Fibroblast of upper back skin (primary cell): ENCODE measurements around the gene PDZD2.
A peak's percentile ranks its signal among the peaks of the same experiment; 100 is the strongest.
"Not testable (repeated sequence)": the region's sequence is repeated elsewhere in the genome, so short reads cannot be mapped to it uniquely, and the experiment has no call there.

Source experiments
- DNase-seq: peaks from one replicate; pipeline ENCODE4 v3.0.0-alpha.2; 2013

Gene PDZD2

DNA sequence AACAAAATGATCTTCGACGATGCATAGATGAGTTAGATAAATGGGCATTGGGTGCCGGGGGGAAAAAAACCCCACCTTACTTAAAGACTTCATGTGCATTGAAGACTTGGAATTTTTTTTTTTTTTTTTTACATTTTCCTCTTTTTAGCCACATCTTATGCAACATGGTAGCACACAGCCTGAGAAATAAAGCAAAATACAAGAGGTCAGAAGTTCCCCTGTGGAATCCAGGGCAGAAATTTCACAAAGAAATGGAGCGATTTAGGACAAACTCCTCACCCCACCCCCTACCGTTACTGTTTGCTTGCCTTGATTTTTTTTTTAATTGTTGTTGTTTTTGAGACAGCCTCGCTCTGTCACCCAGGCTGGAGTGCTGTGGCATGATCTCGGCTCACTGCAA, 382.0 kb downstream of the PDZD2 start:
- no peak for DNase-seq

DNA sequence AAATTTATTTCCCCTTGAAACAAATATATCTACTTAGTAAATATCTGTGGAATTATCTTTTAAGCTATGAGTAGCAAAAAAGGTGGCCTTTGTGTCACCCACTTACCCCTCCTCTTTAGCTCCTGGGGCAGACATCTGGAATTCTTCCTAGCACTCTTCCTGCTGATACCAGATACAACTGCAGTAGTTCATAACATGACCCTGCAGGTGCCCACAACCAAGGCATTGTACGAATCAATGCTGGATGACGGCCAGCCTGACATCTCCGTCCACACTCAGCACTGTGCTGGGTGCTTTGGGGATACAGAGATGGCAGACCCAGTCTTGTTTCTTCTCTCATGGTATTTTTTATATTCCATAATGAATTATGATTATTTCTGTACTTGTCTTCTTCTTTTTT, 382.8 kb downstream of the PDZD2 start:
- no peak for DNase-seq

DNA sequence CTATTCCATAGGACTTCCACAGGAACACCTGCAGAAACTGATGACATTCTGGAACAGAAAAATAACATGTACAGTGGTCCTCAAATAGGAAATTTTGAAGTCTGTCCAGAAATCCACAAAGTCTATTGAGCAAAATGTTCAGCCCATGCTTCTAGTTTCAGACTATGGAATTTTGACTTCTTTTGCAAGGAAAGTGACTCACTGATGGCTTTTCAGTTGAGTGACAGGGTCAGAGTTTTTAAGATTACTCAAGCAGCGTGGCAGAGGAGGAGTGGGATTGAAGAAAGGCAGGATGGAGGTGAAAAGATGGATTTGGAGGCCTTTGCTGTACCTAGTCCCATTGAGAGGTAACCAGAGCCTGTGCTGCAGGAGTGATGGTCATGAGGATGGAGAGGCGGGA, 383.7 kb downstream of the PDZD2 start:
- no peak for DNase-seq

- DNase-seq = no peak
Observed at GRCh38 chr5:32023816-32024215, 384.9 kb downstream of the PDZD2 start.

- no peak for DNase-seq
Observed at GRCh38 chr5:32024751-32025150, 385.8 kb downstream of the PDZD2 start.

GRCh38 chr5:32027093-32027716, 388.3 kb downstream of the PDZD2 start:
- DNase-seq = peak; percentile 48

GRCh38 chr5:32027717-32028458, 389.0 kb downstream of the PDZD2 start:
- peak; percentile 98 for DNase-seq

DNA sequence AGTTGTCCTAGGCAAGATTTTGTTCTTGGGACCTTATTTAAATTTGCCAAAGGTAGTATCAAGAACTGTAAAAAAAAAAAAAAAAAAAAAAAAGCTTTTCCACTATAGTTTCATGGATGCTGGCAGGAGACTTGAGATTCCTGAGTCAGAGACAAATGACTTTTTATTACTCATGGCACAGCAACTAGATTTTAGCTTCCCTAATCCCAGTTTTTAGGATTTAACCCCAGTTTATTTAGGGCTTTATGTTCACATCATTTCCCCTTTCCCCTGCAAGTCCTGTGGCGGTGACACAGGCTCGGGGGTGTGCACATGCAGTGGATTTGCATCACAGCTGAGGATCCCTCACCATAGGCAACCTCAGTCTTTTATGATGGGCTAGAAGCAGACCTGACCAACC, 390.3 kb downstream of the PDZD2 start:
- DNase-seq = peak; percentile 60

- DNase-seq = no peak
Observed at GRCh38 chr5:32029781-32030180, 390.9 kb downstream of the PDZD2 start.

- DNase-seq = no peak
Observed at GRCh38 chr5:32030222-32030621, 391.3 kb downstream of the PDZD2 start.

- DNase-seq = no peak
Observed at GRCh38 chr5:32030686-32031085, 391.8 kb downstream of the PDZD2 start.

- DNase-seq = peak; percentile 44
Observed at GRCh38 chr5:32031089-32031488, 392.2 kb downstream of the PDZD2 start.

GRCh38 chr5:32038523-32038922, 399.6 kb downstream of the PDZD2 start:
- DNase-seq = no peak

DNA sequence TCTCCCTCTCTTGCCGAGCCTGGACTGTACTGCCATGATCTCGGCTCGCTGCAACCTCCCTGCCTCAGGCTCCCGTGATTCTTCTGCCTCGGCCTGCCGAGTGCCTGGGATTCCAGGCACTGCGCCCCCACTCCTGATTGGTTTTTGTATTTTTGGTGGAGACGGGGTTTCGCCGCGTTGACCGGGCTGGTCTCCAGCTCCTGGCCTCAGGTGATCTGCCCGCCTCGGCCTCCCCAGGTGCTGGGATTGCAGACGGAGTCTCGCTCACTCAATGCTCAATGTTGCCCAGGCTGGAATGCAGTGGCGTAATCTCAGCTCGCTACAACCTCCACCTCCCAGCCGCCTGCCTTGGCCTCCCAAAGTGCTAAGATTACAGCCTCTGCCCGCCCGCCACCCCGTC, 400.2 kb downstream of the PDZD2 start:
- not testable (repeated sequence) for DNase-seq

DNA sequence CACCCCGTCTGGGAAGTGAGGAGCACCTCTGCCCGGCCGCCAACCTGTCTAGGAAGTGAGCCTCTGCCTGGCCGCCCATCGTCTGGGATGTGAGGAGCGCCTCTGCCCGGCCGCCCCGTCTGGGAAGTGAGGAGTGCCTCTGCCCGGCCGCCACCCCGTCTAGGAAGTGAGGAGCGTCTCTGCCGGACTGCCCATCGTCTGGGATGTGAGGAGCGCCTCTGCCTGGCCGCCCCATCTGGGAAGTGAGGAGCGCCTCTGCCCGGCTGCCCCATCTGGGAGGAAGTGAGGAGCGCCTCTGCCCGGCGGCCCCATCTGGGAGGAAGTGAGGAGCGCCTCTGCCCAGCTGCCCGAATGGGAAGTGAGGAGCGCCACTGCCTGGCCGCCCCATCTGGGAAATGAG, 400.7 kb downstream of the PDZD2 start:
- not testable (repeated sequence) for DNase-seq

DNA sequence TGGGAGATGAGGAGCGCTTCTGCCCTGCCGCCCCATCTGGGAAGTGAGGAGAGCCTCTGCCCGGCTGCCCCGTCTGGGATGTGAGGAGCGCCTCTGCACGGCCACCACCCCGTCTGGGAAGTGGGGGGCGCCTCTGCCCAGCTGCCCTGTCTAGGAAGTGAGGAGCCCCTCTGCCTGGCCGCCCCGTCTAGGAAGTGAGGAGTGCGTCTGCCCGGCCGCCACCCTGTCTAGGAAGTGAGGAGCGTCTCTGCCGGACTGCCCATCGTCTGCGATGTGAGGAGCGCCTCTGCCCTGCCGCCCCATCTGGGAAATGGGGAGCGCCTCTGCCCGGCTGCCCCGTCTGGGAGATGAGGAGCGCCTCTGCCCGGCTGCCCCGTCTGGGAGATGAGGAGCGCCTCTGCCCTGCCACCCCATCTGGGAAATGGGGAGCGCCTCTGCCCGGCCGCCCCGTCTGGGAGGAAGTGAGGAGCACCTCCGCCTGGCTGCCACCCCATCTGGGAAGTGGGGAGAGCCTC, 401.3 kb downstream of the PDZD2 start:
- not testable (repeated sequence) for DNase-seq

DNA sequence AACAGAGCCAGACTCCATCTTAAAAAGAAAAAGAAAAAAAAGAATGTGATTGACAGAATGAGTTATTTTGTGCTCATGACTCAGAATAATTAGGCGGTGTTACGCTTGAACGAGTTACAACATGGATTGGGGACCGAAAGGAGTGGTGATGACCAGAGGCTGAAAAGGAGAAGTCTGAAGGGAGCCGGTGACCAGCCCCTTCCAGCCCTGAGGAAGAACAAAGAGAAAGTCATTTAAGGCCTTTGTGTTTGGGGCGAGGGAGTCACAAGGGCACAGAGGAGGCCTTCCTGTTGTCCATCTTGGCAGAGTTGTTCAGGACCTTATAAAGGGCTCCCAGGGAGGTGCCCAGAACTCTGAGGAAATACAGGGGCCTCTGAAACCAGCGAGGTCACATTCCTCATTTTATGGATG, 403.6 kb downstream of the PDZD2 start:
- no peak for DNase-seq

DNA sequence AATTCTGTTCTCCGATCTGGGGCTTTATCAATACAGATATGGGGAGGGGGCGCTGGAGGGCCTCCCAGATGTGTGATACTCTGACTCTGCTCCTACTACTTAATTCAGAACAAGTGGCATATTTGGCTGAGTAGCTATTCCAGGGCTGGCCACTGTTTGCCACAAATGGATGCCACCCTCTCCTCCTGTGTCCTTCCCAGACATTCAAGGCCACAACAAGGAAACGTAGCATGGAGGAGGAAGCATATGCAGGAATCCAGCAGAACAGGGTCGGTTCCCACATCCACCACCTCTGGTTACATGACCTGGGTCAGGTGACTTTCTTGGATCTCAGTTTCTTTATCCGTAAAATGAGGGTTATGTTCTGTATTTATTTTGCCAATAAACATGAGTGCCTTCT, 404.2 kb downstream of the PDZD2 start:
- DNase-seq = no peak

- peak; percentile 12 for DNase-seq
Observed at GRCh38 chr5:32044434-32044833, 405.5 kb downstream of the PDZD2 start.

- peak; percentile 92 for DNase-seq
Observed at GRCh38 chr5:32044939-32045338, 406.0 kb downstream of the PDZD2 start.

- no peak for DNase-seq
Observed at GRCh38 chr5:32047056-32047455, 408.1 kb downstream of the PDZD2 start.

DNA sequence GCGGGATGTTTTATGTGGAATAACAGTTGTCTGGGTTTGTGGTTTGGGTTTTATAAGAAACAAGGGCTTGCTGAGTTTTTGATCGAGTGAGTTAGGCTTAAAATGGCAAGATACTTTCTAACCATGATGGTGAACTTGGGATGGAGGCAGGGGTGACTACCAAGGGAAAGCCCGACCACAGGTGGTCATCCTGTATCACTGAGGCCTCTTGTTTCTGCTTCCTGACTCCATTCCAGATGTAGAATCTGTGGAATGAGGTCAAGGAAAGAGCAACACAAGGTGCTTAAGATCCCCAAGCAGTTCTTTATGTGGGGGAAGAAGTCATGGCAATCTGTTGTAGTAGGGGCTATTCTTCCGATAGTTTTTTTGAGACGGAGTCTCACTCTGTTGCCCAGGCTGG, 412.9 kb downstream of the PDZD2 start:
- no peak for DNase-seq

- no peak for DNase-seq
Observed at GRCh38 chr5:32055891-32056866, 417.2 kb downstream of the PDZD2 start.
